ENCODE data around the gene METTL6.

DNA sequence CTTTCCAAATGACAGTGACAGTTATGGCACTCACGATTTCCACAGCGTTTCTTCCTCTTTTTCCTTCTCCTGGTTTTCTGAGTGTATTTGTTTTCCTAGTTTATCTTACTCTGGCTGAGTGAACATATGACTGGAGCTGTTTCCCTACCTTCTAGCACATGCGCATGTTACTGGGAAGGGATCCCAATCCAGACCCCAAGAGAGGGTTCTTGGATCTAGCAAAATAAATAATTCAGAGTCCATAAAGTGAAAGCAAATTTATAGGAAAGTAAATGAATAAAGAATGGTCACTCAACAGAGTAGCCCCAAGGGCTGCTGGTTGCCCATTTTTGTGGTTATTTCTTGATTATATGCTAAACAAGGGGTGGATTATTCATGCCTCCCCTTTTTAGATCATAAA lies 23.8 kb downstream of the METTL6 start:
- TF ChIP-seq, protein P1, sequence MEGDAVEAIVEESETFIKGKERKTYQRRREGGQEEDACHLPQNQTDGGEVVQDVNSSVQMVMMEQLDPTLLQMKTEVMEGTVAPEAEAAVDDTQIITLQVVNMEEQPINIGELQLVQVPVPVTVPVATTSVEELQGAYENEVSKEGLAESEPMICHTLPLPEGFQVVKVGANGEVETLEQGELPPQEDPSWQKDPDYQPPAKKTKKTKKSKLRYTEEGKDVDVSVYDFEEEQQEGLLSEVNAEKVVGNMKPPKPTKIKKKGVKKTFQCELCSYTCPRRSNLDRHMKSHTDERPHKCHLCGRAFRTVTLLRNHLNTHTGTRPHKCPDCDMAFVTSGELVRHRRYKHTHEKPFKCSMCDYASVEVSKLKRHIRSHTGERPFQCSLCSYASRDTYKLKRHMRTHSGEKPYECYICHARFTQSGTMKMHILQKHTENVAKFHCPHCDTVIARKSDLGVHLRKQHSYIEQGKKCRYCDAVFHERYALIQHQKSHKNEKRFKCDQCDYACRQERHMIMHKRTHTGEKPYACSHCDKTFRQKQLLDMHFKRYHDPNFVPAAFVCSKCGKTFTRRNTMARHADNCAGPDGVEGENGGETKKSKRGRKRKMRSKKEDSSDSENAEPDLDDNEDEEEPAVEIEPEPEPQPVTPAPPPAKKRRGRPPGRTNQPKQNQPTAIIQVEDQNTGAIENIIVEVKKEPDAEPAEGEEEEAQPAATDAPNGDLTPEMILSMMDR (conservative IDR thresholded peaks at IDR 0.05; ENCODE audit: low read depth, low read length), result no peak
- TF ChIP-seq EZH2 (IDR thresholded peaks at IDR 0.05; ENCODE audit: borderline replicate concordance, low read depth, low read length, poor library complexity, severe bottlenecking), result no peak

Data from A673 (cell line).